Fibroblast of the aortic adventitia (primary cell): ENCODE measurements around the gene ZMYND19. TPM values are rescaled to one million over a fixed set of nuclear protein-coding genes. Genes with fewer than 3 reads are reported as not detected.

Experiments
- DNase-seq: peaks from one replicate; pipeline ENCODE4 v3.0.0-alpha.2; 2010; ENCODE audit warnings: low read depth
- H3K4me3 ChIP-seq: 2 replicates; pipeline ENCODE4 v1.5.1; 2011; ENCODE audit warnings: low read depth, mild to moderate bottlenecking, control low read depth, low read length, moderate library complexity
- total RNA-seq: library from RNA; depleted of rRNA; stranded (reverse); fragments of >200 nt; gene quantifications from 2 replicates; pipeline ENCODE4 v1.2.3, GENCODE V29; 2012; ENCODE audit warnings: low replicate concordance
- TF ChIP-seq, protein P1 (sequence below): IDR thresholded peaks from 2 replicates; pipeline ENCODE4 v1.5.1; 2011; ENCODE audit warnings: mild to moderate bottlenecking, low read length, control low read depth, inconsistent platforms; ENCODE audit not compliant: insufficient read depth

The ZMYND19 gene
- total RNA-seq, 1 donor = 15.5 TPM

DNA sequence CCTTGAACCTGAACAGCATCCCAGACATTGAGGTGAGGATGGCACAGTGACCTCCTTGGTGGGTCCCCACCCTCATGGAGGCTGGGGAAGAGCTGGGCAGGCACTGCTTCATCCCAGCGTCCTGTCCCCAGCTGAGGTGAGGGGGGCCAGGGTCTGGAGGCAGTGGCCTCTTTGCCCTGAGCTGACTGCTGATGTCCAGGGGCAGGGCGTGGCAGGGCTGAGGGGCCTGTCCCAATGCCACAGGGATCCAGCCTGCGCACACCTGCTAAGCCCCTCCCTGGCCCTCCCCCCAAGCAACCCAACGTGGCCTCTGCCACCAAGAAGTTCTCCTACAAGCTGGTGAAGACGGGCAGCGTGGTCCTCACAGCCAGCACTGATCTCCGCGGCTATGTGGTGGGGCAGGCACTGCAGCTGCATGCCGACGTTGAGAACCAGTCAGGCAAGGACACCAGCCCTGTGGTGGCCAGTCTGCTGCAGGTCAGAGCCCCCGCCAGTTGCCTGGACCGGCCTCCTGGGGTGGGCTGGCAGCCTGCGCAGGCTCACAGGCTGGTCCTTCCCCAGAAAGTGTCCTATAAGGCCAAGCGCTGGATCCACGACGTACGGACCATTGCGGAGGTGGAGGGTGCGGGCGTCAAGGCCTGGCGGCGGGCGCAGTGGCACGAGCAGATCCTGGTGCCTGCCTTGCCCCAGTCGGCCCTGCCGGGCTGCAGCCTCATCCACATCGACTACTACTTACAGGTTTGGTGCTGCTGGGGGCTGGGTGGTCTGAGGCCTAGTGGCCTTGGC, 23.6 kb upstream of the ZMYND19 start:
- H3K4me3 ChIP-seq = no peak overlapping the region
- TF ChIP-seq, protein P1, sequence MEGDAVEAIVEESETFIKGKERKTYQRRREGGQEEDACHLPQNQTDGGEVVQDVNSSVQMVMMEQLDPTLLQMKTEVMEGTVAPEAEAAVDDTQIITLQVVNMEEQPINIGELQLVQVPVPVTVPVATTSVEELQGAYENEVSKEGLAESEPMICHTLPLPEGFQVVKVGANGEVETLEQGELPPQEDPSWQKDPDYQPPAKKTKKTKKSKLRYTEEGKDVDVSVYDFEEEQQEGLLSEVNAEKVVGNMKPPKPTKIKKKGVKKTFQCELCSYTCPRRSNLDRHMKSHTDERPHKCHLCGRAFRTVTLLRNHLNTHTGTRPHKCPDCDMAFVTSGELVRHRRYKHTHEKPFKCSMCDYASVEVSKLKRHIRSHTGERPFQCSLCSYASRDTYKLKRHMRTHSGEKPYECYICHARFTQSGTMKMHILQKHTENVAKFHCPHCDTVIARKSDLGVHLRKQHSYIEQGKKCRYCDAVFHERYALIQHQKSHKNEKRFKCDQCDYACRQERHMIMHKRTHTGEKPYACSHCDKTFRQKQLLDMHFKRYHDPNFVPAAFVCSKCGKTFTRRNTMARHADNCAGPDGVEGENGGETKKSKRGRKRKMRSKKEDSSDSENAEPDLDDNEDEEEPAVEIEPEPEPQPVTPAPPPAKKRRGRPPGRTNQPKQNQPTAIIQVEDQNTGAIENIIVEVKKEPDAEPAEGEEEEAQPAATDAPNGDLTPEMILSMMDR = no peak
- DNase-seq = no peak

DNA sequence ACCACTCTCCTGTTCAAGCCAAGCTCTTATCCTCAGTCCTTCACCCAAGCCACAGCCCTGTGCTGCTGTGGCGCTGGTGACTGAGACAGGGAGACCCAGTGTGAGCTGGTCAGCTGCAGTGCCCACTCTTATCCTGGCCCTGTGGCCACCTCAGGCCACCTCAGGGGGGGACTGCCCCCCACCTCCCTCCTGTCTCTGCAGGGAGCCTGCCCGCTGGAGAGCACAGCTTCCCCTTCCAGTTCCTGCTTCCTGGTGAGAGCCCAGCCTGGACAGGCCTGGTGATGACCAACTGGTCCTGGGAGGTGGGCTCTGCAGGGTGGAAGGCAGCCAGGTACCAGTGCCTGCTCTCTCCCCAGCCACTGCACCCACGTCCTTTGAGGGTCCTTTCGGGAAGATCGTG, 22.9 kb upstream of the ZMYND19 start:
- H3K4me3 ChIP-seq = no peak overlapping the region
- TF ChIP-seq, protein P1 = no peak
- DNase-seq = no peak

DNA sequence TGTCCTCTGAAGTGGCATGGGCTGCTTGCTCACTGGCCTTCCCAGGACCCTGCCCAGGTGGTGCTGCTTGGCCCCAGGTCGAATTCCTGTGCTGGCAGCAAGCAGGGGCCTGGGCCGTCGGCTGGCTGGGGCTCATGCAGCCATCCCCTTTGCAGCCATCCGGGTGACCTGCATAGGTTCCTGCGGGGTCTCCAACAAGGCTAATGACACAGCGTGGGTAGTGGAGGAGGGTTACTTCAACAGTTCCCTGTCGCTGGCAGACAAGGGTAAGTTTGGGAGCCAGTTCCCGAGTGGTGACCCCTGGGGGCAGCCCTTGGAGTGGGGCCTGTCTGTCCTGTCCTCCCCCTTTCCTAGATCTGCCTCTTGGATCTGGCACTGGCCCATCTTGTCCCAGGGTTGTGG, 22.4 kb upstream of the ZMYND19 start:
- TF ChIP-seq, protein P1 = no peak
- H3K4me3 ChIP-seq = no peak overlapping the region
- no peak for DNase-seq

DNA sequence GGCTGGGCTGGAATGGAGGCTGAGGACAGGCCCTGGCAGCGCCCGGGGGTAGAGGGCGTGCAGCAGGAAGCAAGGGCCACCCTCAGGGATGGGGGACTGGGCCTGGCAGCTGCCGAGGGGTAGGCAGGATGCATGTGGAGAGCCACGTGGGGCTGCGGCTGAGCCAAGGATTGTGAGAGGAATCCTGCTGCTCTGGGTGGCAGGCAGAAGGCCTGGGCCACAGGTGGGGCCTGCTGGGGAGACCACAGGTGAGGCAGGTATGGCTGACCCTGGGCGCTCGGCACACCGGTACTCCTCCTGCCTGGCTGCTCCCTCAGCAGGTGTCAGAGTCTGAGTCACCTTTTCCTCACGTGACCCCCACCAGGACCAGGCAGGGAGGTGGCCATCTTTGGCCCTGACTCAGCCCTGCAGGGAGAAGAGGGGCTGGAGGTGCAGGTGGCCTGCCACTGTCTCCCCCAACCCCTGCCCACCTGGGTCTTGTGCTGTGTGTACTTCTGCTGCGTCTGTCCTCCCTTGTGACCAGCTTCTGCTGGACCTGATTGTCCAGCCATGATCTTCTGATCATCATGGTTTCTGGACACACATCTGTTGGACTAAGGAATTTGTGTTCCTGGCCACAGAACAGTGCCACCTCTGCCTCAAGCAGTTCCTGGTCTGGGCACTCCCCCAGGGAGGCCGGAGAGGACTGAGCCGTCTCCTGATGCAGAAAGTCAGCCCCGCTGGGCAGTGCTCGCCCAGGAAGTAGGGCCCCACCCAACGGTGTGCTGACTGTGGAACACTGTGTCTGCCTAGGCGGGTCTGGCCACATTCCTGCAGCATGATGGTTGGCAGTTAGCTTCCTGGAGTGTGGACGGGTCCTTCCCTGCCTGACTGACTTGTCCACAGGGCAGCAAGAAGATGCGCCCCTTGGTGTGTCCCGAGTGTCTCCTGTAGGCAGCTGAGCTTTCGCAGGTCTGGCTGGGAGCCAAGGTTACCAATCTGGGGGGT, 21.6 kb upstream of the ZMYND19 start:
- H3K4me3 ChIP-seq = no peak overlapping the region
- peak; percentile 76 for DNase-seq
- TF ChIP-seq, protein P1 = no peak

DNA sequence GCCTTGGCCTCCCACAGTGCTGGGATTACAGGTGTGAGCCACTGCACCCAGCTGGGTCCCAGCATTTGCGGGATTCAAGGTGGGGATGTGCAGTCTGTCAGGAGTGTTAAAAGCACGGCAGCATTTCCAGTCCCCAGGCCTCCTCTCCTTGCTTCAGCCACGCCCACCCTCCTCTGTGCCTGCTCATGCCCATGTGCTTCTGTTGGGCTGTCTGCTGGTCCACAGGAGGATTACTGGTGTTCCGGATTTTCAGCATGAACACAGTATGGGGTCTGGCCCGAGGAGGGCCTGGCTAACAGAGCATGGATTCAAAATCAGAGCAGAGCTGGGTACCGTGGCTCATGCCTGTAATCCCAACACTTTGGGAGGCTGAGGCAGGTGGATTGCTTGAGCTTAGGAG, 20.6 kb upstream of the ZMYND19 start:
- DNase-seq = no peak
- TF ChIP-seq, protein P1 = no peak
- H3K4me3 ChIP-seq = no peak overlapping the region

DNA sequence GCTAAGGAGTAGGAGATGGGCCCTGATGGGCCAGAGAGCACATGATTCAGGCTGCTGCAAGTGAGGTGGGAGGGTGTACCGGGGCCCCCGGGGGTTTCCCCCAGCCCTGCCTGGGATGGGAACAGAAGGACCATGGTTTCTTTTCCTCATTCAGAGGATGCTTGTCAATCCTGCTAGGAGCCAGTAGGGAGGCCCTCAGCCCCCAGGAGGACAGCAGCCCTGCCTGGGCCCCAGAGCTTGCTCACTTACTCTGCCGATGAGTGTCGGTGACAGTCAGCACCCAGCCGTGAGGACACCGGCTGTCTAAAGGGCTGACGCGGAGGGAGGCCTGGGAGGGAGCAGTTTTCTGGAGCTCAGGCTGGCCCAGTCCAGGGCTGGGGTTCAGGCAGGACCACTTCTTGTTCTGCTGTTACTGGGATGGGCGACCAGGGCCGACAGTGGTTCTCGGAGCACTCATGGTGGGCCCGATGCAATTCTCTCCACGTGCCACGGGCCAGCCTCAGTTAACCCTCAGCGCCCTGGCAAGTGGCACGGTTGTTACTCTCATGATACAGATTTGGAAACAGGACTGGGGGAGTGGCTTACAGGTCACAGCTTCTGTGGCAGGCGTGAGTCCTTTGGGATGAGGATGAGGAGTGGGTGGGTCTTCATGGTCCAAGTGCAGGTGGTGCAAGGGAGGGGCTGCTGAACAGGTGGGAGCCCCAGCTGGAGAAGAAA, 17.0 kb upstream of the ZMYND19 start:
- TF ChIP-seq, protein P1 = no peak
- no peak for DNase-seq
- H3K4me3 ChIP-seq = peak overlapping the region; percentile 75
